HG03460 (cell line): Measurements from ENCODE around the gene ZSWIM7.

ENCODE experiments used
- ATAC-seq: cut with Tn5 transposase; IDR thresholded peaks from one replicate; pipeline ENCODE4 v1.9.1; 2021; ENCODE audit not compliant: unreplicated experiment

Gene ZSWIM7

GRCh38 chr17:15935891-15936290 is 63.6 kb downstream of the ZSWIM7 start:
- no peak for ATAC-seq

GRCh38 chr17:15934866-15935265 is 64.6 kb downstream of the ZSWIM7 start:
- ATAC-seq: no peak

- no peak for ATAC-seq
Observed at GRCh38 chr17:15931394-15931793, 68.1 kb downstream of the ZSWIM7 start.

- no peak for ATAC-seq
Observed at GRCh38 chr17:15930426-15930825, 69.1 kb downstream of the ZSWIM7 start.

- no peak for ATAC-seq
Observed at GRCh38 chr17:15929941-15930340, 69.6 kb downstream of the ZSWIM7 start.

GRCh38 chr17:15928286-15928785 is 71.2 kb downstream of the ZSWIM7 start:
- no peak for ATAC-seq
